GM12872 (cell line): Measurements from ENCODE around the gene HEXA.

Source experiments
- CTCF ChIP-seq: IDR thresholded peaks from 3 replicates; pipeline ENCODE4 v1.5.1; 2011; ENCODE audit warnings: low read depth, mild to moderate bottlenecking, low read length, moderate library complexity; ENCODE audit not compliant: insufficient read depth

HEXA gene

GRCh38 chr15:72345806-72346205 lies 30.0 kb downstream of the HEXA start:
- TF ChIP-seq CTCF, result no peak

- TF ChIP-seq CTCF, result no peak
These were observed 30.5 kb downstream of the HEXA start for GRCh38 chr15:72345280-72345679.

- no peak for TF ChIP-seq CTCF
These were observed 31.2 kb downstream of the HEXA start for GRCh38 chr15:72344602-72345001.

- peak; percentile 40; the same call in 2 of the 3 replicates for TF ChIP-seq CTCF
These were observed 33.4 kb downstream of the HEXA start for GRCh38 chr15:72342385-72342784.

- 0 out of 3 replicates have a peak, but pooled peaks have one; percentile 12 for TF ChIP-seq CTCF
These were observed 34.5 kb downstream of the HEXA start for GRCh38 chr15:72341361-72341760.

- TF ChIP-seq CTCF, result no peak
These were observed 35.4 kb downstream of the HEXA start for GRCh38 chr15:72340366-72340765.

GRCh38 chr15:72339777-72340177 lies 36.0 kb downstream of the HEXA start:
- TF ChIP-seq CTCF, result no peak

- TF ChIP-seq CTCF, result no peak
These were observed 37.0 kb downstream of the HEXA start for GRCh38 chr15:72338617-72339321.
